ENCODE data around the gene STX1A. TPM values are rescaled to one million over a fixed set of nuclear protein-coding genes. Genes with fewer than 3 reads are reported as not detected.
"Not testable (repeated sequence)": the region's sequence is repeated elsewhere in the genome, so short reads cannot be mapped to it uniquely, and the experiment has no call there.

STX1A gene
- total RNA-seq, 2 experiments from 2014 or later = 4.9 TPM

DNA sequence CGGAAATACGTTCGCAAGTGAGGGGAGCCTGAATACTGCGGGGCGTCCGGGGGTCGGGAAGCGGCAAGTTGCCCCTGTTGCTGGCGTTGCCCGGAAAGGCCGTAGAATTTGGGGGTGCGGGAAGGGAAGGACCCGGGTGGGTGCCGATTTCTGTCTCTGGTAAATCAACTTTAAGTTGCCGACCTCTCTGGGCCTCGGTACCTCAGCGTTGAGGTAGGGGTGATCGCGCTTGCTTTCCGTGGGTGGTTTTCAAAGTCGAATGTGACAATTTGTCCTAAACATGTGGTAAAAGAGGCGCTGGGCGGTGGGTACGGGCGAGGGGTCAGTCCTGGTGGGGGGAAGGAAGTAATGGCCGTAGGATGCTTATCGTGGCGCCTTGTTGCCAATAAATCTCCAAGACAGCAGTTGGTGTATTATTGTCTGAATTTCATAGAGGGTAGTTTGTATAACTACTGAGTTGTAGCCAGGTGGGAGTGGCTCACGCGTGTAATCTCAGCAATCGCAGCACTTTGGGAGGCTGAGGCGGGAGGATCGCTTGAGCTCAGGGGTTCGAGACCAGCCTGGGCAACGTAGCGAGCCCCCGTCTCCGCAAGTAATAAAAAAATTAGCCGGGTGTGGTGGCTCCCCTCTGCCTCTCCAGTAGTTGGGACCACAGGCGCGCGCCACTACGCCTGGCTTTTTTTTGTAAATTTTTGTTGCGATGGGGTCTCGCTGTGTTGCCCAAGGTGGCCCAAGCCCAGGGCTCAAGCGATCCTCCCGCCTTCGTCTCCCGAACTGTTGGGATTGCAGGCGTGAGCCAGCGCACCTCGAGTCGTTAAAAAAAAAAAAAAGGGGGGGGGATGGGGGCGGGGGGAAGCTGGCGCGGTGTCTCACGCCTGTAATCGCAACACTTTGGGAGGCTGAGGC lies 35.4 kb downstream of the STX1A start:
- Mint-ChIP-seq H3K36me3 (peaks cover 31% of the 10 kb centered on the region), H3K4me3 (peak overlapping the region; percentile 96)

DNA sequence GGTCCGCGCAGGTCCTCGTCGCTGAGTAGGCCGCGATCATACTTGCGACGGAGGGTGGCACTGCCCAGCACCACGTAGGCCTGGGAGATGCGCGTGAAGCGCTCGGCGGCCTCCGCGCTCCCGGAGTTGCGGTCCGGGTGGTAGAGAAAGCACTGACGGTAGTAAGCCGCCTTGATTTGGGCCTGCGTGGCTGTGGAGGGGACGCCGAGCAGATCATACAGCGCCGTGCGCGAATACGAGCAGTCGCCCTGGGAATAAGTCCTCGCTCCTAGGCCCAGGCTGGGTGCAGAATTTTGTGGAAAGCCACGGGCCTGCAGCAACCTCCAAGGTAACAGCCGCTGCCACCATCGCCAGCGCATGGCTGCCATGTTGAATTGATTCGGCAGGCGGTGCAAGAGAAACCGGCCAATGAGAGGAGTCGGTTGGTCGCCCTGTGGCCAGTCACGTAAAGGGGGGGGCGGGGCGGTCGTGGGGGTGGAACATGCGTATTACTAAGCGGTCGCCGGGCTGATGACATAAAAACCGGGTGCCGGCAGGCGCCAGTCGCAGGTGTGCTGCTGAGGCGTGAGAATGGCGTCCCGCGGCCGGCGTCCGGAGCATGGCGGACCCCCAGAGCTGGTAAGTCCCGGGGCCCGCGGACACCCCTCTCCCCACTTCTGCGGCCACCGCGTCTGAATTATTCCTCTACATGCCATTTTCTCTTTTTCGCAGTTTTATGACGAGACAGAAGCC lies 36.2 kb downstream of the STX1A start, which contains the start of the genes BUD23 and DNAJC30:
Gene BUD23, plus strand, starts transcription at position 542 of the 732 bp plus-strand sequence. Its CDS starts 29 bp downstream, at position 571.
Gene DNAJC30, minus strand, starts transcription at position 398 of the 732 bp plus-strand sequence. Its CDS starts 30 bp downstream, at position 368.
- Mint-ChIP-seq H3K9me3 (no peaks in the 10 kb centered on the region), H3K27me3 (no peaks in the 10 kb centered on the region), H3K36me3 (peaks cover 32% of the 10 kb centered on the region), H3K4me1 (peaks cover 41% of the 10 kb centered on the region), H3K4me3 (peak within 1 kb of the TSS; percentile 96), H3K27ac (peak within 1 kb of the TSS; percentile 98)
- DNase-seq = peak; percentile 89

More for the DNA sequence above, 35.4 kb downstream of the STX1A start:
- DNase-seq = no peak
- peaks cover 47% of the 10 kb centered on the region for H3K4me1 Mint-ChIP-seq
- peak overlapping the region; percentile 98 for H3K27ac Mint-ChIP-seq
- no peaks in the 10 kb centered on the region for H3K9me3 Mint-ChIP-seq
- no peaks in the 10 kb centered on the region for H3K27me3 Mint-ChIP-seq

DNA sequence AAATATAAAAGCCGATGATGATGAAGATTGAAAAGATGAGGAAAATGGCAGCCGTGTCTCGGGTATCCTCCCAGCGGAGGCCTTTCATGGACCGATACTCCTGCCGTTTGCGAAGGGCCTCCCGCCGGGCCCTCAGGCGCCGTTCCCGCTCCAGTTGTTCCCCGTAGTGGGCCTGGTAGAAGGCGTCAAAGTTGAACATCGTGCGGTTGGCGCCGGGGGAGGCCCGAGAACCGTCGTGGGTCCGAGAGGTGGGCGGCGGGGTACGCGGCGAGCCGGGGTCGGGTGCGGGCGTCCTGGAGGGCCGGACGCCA lies 36.8 kb downstream of the STX1A start:
- peak overlapping the region; percentile 96 for H3K4me3 Mint-ChIP-seq
- H3K36me3 Mint-ChIP-seq = peaks cover 36% of the 10 kb centered on the region
- H3K9me3 Mint-ChIP-seq = no peaks in the 10 kb centered on the region
- H3K4me1 Mint-ChIP-seq = peaks cover 39% of the 10 kb centered on the region
- H3K27ac Mint-ChIP-seq = peak overlapping the region; percentile 98
- no peaks in the 10 kb centered on the region for H3K27me3 Mint-ChIP-seq
- no peak for DNase-seq

DNA sequence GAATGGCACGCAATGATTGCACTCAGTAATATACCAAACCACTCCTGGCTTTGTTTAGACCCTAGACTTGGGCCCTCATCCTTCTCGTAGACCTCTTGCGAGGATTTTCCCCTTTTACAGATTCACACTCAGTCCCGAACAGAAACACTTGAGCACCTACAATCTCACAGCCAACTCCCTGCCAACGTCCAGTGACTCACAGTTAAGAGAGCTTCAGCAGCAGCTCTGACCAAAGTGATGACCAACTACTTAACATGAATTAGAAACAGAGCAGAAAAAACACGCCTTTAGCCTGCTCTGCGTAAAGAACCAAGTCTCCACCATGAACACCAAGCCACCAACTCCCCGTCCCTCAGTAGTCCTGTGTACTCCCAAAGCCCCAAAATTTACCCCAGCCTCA lies 38.4 kb downstream of the STX1A start:
- H3K27ac Mint-ChIP-seq = no peak overlapping the region
- no peaks in the 10 kb centered on the region for H3K27me3 Mint-ChIP-seq
- H3K9me3 Mint-ChIP-seq = no peaks in the 10 kb centered on the region
- H3K36me3 Mint-ChIP-seq = peaks cover 32% of the 10 kb centered on the region
- H3K4me1 Mint-ChIP-seq = peaks cover 33% of the 10 kb centered on the region
- H3K4me3 Mint-ChIP-seq = peak overlapping the region; percentile 96
- no peak for DNase-seq

DNA sequence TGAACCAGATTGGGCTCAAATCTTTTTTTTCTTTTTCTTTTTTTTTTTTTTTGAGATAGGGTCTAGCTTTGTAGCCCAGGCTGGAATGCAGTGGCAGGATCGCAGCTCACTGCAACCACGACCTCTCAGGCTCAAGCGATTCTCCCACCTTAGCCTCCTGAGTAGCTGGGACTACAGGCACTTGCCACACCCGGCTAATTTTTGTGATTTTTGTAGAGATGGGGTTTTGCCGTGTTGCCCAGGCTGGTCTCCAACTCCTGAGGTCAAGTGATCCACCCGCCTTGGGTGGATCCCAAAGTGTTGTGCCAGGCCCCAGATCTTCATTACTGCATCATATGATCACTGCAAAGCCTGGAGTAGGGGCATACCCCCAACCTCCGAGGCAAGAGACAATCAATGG lies 39.0 kb downstream of the STX1A start:
- Mint-ChIP-seq H3K4me1 (peaks cover 32% of the 10 kb centered on the region), H3K27ac (peak overlapping the region; percentile 48)

DNA sequence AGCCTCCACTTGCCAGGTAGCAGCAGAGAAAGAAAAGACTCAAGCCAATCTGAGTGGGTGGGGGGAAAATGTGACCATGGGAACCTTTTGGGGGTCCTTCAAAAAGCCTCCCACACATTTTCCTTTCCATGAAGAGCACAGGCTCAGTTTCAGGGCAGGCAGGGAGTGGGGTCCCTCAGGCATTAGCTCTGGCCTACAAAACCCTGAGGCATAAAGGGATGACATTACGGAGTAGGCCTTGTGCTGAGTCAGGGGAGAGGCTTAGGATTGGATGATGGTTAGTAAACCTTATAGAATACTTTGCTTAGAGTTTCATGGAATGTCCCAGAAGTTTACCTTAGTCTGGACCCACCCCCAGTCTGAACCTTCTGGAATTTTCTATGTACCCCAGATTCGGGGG lies 39.8 kb downstream of the STX1A start:
- Mint-ChIP-seq H3K4me3 (no peak overlapping the region), H3K27me3 (no peaks in the 10 kb centered on the region), H3K9me3 (no peaks in the 10 kb centered on the region), H3K36me3 (peaks cover 32% of the 10 kb centered on the region), H3K4me1 (peaks cover 32% of the 10 kb centered on the region), H3K27ac (peak overlapping the region; percentile 16)
- DNase-seq = no peak

More for the DNA sequence above, 39.0 kb downstream of the STX1A start:
- no peak for DNase-seq
- Mint-ChIP-seq H3K27me3 (no peaks in the 10 kb centered on the region), H3K36me3 (peaks cover 32% of the 10 kb centered on the region), H3K4me3 (no peak overlapping the region), H3K9me3 (no peaks in the 10 kb centered on the region)

DNA sequence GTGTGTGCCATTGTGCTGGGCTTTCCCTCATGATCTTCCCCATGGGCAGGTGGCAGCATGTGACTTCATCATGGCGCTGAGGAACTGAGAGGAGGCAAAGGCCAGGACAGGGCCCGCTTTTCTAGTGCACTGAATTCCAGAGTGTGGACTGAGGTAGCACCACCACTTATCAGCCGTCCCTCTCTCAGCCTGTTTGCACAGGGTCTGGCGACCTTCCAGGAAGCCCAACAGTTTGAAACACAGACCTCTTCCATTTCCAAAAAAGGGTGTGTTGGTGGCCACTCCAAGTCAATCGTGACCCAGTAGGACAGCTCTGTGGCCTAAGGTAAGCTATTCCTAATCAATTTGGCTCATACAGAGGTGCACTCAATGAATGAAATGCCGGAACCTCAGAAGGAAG lies 40.6 kb downstream of the STX1A start:
- peaks cover 32% of the 10 kb centered on the region for H3K36me3 Mint-ChIP-seq
- H3K27me3 Mint-ChIP-seq = no peaks in the 10 kb centered on the region
- H3K9me3 Mint-ChIP-seq = no peaks in the 10 kb centered on the region
- H3K27ac Mint-ChIP-seq = no peak overlapping the region
- peaks cover 32% of the 10 kb centered on the region for H3K4me1 Mint-ChIP-seq
- DNase-seq = no peak
- no peak overlapping the region for H3K4me3 Mint-ChIP-seq

DNA sequence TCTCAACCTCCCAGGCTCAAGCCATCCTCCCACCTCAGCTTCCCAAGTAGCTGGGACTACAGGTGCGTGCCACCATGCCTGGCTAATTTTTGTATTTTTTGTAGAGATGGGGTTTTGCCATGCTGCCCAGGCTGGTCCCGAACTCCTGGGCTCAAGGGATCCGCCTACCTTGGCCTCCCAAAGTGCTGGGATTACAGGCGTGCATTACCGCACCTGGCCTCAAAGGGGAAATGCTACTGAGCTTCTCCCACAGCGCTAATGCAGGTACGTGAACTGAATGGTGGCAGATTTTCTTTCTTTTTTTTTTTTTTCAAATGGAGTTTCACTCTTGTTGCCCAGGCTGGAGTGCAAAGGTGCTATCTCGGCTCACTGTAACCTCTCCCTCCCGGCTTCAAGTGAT lies 43.4 kb downstream of the STX1A start:
- H3K4me3 Mint-ChIP-seq, H3K9me3 Mint-ChIP-seq, H3K27ac Mint-ChIP-seq, DNase-seq, H3K27me3 Mint-ChIP-seq: not testable (repeated sequence)
- peaks cover 20% of the 10 kb centered on the region for H3K4me1 Mint-ChIP-seq
- H3K36me3 Mint-ChIP-seq = peaks cover 22% of the 10 kb centered on the region

DNA sequence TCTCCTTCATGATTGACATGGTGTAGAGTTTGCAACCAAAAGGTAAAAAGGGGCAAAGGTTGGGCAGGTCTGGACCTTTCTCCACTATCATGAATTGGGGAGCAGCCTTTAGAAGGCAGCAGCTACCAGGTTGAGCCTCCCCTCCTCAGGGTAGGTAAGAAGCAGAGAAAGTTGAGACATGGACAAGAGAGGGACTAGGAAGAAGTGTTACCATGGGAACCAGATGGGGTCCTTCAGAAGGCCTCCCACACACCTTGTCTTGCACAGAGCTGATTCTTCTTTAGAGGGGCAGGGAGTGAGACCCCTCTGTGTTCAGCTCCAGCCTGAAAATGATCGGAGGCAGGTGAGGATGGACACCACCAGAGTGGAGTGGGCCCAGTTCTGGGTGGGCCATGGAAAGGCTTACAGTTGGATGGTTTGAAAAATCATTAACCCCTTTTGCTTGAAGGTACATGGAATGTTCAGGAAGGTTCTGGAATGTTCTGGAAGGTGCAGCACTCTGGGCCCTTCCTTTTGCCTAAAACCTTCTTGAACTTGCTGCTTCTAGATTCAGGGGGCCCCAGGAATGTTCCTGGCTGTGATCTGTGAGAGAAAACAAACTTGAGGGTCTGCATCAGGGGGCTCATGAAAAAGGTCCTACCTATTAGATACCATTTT lies 44.9 kb downstream of the STX1A start:
- H3K27ac Mint-ChIP-seq = no peak overlapping the region
- H3K36me3 Mint-ChIP-seq = peaks cover 18% of the 10 kb centered on the region

DNA sequence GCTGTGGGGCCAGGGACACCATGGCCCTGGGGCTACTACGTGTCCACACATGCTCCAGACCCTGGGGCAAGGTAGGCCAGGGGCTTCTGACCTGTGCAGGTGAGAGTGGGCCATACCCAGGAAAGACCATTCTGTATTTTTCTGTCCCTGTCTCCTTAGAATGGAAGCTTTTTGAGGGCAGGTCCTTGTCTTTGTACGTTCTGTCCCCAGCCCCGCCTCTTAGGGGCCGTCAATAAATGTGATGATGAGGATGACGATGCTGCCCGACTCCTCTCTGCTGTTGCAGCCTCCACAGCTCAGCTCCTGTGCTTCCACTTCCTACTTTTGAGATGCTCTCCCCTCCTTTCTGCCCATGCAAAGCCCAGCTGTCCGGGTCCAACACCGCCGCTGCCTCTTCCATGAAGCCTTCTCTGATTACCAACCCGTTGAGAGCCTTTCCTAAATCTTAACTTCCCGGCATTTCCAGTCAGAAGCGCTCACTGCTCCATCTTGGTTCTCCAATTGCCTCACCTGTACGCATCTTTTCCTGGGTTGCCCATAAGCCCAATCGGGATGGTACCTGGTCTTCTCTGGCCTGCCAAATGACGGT lies 47.5 kb downstream of the STX1A start:
- H3K36me3 Mint-ChIP-seq = no peaks in the 10 kb centered on the region
- peaks cover 6% of the 10 kb centered on the region for H3K4me1 Mint-ChIP-seq
- H3K27ac Mint-ChIP-seq = no peak overlapping the region
- H3K9me3 Mint-ChIP-seq = no peaks in the 10 kb centered on the region
- DNase-seq = no peak
- no peak overlapping the region for H3K4me3 Mint-ChIP-seq
- peaks cover 18% of the 10 kb centered on the region for H3K27me3 Mint-ChIP-seq

More for the DNA sequence above, 44.9 kb downstream of the STX1A start:
- Mint-ChIP-seq H3K4me1 (peaks cover 6% of the 10 kb centered on the region), H3K9me3 (no peaks in the 10 kb centered on the region), H3K27me3 (peaks cover 6% of the 10 kb centered on the region), H3K4me3 (no peak overlapping the region)
- no peak for DNase-seq

DNA sequence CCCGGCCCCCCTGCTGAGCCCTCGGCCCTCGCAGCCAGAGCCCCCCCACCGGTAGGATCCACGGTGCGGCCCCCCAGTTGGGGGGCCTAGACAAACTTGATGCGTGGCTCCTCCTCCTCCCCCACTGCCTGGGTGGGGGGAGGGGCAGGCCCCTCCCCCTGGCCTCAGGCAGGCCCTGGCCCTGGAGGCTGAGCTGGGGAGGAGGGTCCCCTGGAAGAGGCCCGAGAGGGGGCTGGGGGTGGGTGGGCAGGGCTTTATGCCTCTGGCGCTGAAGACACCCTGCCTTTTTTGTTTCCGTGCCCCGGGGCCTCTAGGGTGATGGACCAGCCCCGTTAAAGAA lies 48.2 kb downstream of the STX1A start:
- Mint-ChIP-seq H3K4me3 (no peak overlapping the region), H3K9me3 (no peaks in the 10 kb centered on the region), H3K36me3 (no peaks in the 10 kb centered on the region), H3K4me1 (peaks cover 6% of the 10 kb centered on the region), H3K27ac (no peak overlapping the region), H3K27me3 (peaks cover 20% of the 10 kb centered on the region)
- no peak for DNase-seq

DNA sequence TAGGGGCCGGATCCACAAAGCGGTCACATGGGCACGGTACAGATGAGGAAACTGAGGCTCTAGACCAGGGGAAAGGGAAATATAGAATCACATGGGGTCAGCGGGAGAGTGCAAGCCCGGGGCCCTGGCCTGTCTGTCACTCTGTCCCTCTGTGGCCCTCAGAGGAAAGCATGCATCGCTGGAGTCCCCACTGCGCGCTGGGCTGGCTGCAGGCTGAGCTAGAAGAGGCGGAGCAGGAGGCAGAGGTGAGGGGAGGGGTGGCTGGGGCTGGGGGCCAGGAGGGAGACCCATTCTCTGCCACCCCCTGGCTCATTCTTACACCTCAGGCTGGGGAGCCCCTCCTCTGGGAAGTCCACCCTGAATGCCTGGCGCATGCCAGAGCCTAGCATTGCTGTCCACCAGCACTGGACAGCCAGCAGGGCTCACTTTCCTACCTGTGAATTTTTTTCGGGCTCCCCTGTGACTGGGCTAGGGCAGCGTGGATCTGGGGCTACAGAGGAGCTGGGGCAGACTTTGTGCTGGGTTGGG lies 49.5 kb downstream of the STX1A start:
- H3K36me3 Mint-ChIP-seq = no peaks in the 10 kb centered on the region
- DNase-seq = no peak
- H3K27me3 Mint-ChIP-seq = peaks cover 32% of the 10 kb centered on the region
- H3K4me3 Mint-ChIP-seq = no peak overlapping the region
- no peak overlapping the region for H3K27ac Mint-ChIP-seq
- no peaks in the 10 kb centered on the region for H3K9me3 Mint-ChIP-seq
- peaks cover 6% of the 10 kb centered on the region for H3K4me1 Mint-ChIP-seq

DNA sequence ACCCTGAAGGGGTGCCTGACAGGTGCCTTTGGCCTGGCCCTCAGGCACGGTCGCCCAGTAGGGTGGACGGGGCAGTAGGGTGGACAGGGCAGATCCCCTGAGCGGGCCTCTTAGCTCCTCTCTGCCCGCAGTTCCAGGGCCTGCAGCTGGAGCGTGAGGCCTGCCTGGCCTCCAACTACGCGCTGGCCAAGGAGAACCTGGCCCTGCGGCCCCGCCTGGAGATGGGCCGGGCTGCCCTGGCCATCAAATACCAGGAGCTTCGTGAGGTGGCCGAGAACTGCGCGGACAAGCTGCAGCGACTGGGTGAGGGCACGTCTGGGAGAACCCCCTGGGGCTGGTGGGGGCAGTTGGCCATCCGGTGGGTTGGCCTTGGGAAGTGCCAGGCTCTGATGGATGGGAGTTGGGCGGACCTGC lies 50.2 kb downstream of the STX1A start:
- Mint-ChIP-seq H3K36me3 (no peaks in the 10 kb centered on the region), H3K4me3 (no peak overlapping the region), H3K9me3 (no peaks in the 10 kb centered on the region), H3K27me3 (peaks cover 38% of the 10 kb centered on the region), H3K4me1 (peaks cover 6% of the 10 kb centered on the region), H3K27ac (no peak overlapping the region)
- DNase-seq = no peak

DNA sequence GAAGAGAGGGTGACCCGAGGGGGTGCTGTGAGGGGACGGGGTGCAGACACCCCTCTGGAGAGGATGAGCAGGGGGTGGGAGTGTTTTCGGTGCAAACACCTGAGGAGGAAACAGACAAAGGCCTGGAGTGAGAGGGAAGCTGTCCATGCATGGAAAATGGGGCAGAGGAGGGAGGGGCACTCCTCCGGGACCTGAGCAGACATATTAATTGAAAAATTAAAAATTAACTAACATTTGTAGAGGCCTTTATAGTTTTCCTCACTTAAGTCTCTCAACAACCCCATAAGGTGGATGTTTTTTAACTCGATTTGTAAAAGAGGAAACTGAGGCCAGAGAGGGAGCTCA lies 50.6 kb downstream of the STX1A start:
- no peak overlapping the region for H3K27ac Mint-ChIP-seq

More for the DNA sequence above, 50.6 kb downstream of the STX1A start:
- DNase-seq = no peak
- H3K36me3 Mint-ChIP-seq = no peaks in the 10 kb centered on the region
- peaks cover 42% of the 10 kb centered on the region for H3K27me3 Mint-ChIP-seq
- peak overlapping the region; percentile 65 for H3K4me3 Mint-ChIP-seq
- no peaks in the 10 kb centered on the region for H3K9me3 Mint-ChIP-seq
- peaks cover 6% of the 10 kb centered on the region for H3K4me1 Mint-ChIP-seq

Data from activated naive CD8-positive, alpha-beta T cell treated with anti-CD3 and anti-CD28 coated beads for 36 hours (primary cell).